HepG2 (cell line): ENCODE data around the gene ADPRS. TPM values are rescaled to one million over a fixed set of nuclear protein-coding genes. Genes with fewer than 3 reads are reported as not detected.

Source experiments
- ATAC-seq: fragments of 200-7000 bp; cut with Tn5 transposase; 3 replicates; pipeline ENCODE4 v1.9.1; 2020; ENCODE audit warnings: mild to moderate bottlenecking, moderate library complexity
- BruUV-seq: library from RNA; stranded (reverse); fragments of 400-500 nt; replicated peaks from 2 replicates; lab custom pipeline; 2021; lab: Mats Ljungman, UMichigan
- CTCF ChIA-PET: fragments of 300-600 bp; formaldehyde crosslinking; extraction: SDS; loops from one replicate; lab custom pipeline; 2021; ENCODE audit warnings: low total read pairs, inconsistent platforms, low intra/inter-chr PET ratio; lab: Yijun Ruan, JAX
- POLR2A ChIA-PET: fragments of 350-600 bp; sonication (Branson Sonifier 250); formaldehyde crosslinking; loops from one replicate; lab custom pipeline; 2020; ENCODE audit warnings: antibody characterized with exemption, inconsistent platforms; lab: Yijun Ruan, JAX
- DNase-seq: peaks from one replicate; pipeline ENCODE4 v3.0.0-alpha.2; 2015; ENCODE audit warnings: low spot score
- FAIRE-seq: peaks from 3 replicates; lab custom pipeline; 2011; peaks lifted over from hg19 to GRCh38; lab: Jason Lieb, UNC
- H2AFZ ChIP-seq: one replicate; pipeline ENCODE4 v1.6.1; 2011; ENCODE audit warnings: low read length, inconsistent platforms
- H3K27ac ChIP-seq: fragments of 300-600 bp; 3 replicates; pipeline ENCODE4 v1.8.0; 2011; ENCODE audit warnings: mixed run types, mild to moderate bottlenecking, mixed read lengths, low read length, inconsistent platforms; ENCODE audit not compliant: insufficient read depth; ENCODE audit errors: extremely low read length
- H3K27me3 ChIP-seq, 2 experiments: fragments of 200-600 bp in 1 of 2; 2 replicates in 1 of 2; 3 replicates in 1 of 2; pipeline versions ENCODE4 v1.6.0 to v1.8.0; 2011; ENCODE audit warnings: low read length in 2 of 2, mild to moderate bottlenecking in 2 of 2, moderate library complexity in 2 of 2, inconsistent platforms in 1 of 2; ENCODE audit not compliant: insufficient read depth in 2 of 2, control insufficient read depth in 1 of 2
- H3K36me3 ChIP-seq, 2 experiments: fragments of 200-600 bp in 1 of 2; replicated peaks in 1 of 2; 2 replicates in 1 of 2; 3 replicates in 1 of 2; pipeline versions ENCODE4 v1.5.1 to v1.8.0; 2011; ENCODE audit warnings: low read length in 2 of 2, inconsistent platforms in 1 of 2; ENCODE audit not compliant: insufficient read depth in 2 of 2, control insufficient read depth in 1 of 2
- H3K4me1 ChIP-seq: 2 replicates; pipeline ENCODE4 v1.5.1; 2012; ENCODE audit warnings: low read length, inconsistent platforms; ENCODE audit not compliant: insufficient read depth
- H3K4me2 ChIP-seq: 2 replicates; pipeline ENCODE4 v1.6.0; 2011; ENCODE audit warnings: low read depth, low read length, inconsistent platforms
- H3K4me3 ChIP-seq, 3 experiments: fragments of 200-600 bp in 1 of 3; sonication (generic), shearing (Covaris generic) in 1 of 3; replicated peaks in 1 of 3; 2 replicates each; pipeline ENCODE4 v1.5.1; 2011 to 2016; ENCODE audit warnings: low read length in 3 of 3, inconsistent platforms in 2 of 3, low read depth in 2 of 3, mild to moderate bottlenecking in 2 of 3, control low read depth in 1 of 3, mixed read lengths in 1 of 3; ENCODE audit not compliant: insufficient read depth in 1 of 3
- H3K79me2 ChIP-seq: one replicate; pipeline ENCODE4 v1.6.1; 2011; ENCODE audit warnings: low read length, inconsistent platforms; ENCODE audit not compliant: insufficient read depth
- H3K9ac ChIP-seq: 2 replicates; pipeline ENCODE4 v1.6.0; 2011; ENCODE audit warnings: mild to moderate bottlenecking, low read depth, low read length, inconsistent platforms; ENCODE audit not compliant: insufficient read depth
- H3K9me3 ChIP-seq: 2 replicates; pipeline ENCODE4 v1.5.1; 2012; ENCODE audit warnings: mild to moderate bottlenecking, low read length
- H4K20me1 ChIP-seq: 2 replicates; pipeline ENCODE4 v1.6.0; 2011; ENCODE audit warnings: inconsistent platforms, mild to moderate bottlenecking, low read length, moderate library complexity; ENCODE audit not compliant: insufficient read depth
- CBX1 ChIP-seq: IDR thresholded peaks from one replicate; pipeline ENCODE4 v1.6.1; 2016; ENCODE audit warnings: antibody characterized with exemption, low read depth
- SUZ12 ChIP-seq: fragments of 150-350 bp; IDR thresholded peaks from 2 replicates; pipeline ENCODE4 v1.6.1; 2014; ENCODE audit warnings: low read depth, low read length
- ZNF326 ChIP-seq: sonication (generic); formaldehyde crosslinking; IDR thresholded peaks from 2 replicates; pipeline ENCODE4 v1.4.0; 2020; ENCODE audit warnings: missing genetic modification reagents, borderline replicate concordance
- ZNF430 ChIP-seq: sonication (generic); formaldehyde crosslinking; IDR thresholded peaks from 2 replicates; pipeline ENCODE4 v1.9.0; 2021; ENCODE audit warnings: mild to moderate bottlenecking, missing genetic modification reagents
- WGBS: methylation state at CpG from one replicate; pipeline ENCODE4 v1.1.6; 2017; ENCODE audit warnings: low lambda C conversion rate; 5-methylcytosine and 5-hydroxymethylcytosine counted together
- in situ Hi-C: cut with HindIII; loops from 2 replicates; pipeline ENCODE4 v1.10.0; 2017; ENCODE audit warnings: low pct_unique_long_range_greater_than_20kb; ENCODE audit not compliant: extremely low pct_ligation_motif_present
- intact Hi-C: fragments of 100-400 bp; cut with micrococcal nuclease; formaldehyde crosslinking; loops from one replicate; pipeline ENCODE4 v1.10.0; 2022; ENCODE audit not compliant: unreplicated experiment
- polyA plus RNA-seq, 8 experiments: library from polyadenylated mRNA; depleted of rRNA in 3 of 8; stranded (reverse) in 7 of 8; unstranded in 1 of 8; fragments of >200 nt; fragmentation: Illumina TruSeq in 4 of 8; extraction: Trizol in 4 of 8; gene quantifications; 2 replicates each; pipeline versions ENCODE4 v1.2.1 to v1.2.3, GENCODE V29; 2011 to 2016; ENCODE audit warnings: low read depth in 4 of 8, missing spikeins in 1 of 8, mixed read lengths in 1 of 8; ENCODE audit not compliant: insufficient read depth in 1 of 8
- total RNA-seq, 5 experiments: library from RNA; depleted of rRNA; stranded (reverse); fragments of >200 nt; fragmentation: Illumina TruSeq; extraction: Trizol; gene quantifications; 2 replicates each; pipeline ENCODE4 v1.2.3, GENCODE V29; 2016; ENCODE audit warnings: low read depth in 1 of 5
- TF ChIP-seq, protein P1 (sequence below): sonication (generic); formaldehyde crosslinking; conservative IDR thresholded peaks from 2 replicates; pipeline ENCODE4 v1.4.0; 2020; ENCODE audit warnings: missing genetic modification reagents

The ADPRS gene
- total and polyA plus RNA-seq, 2 of the 13 experiments (the other 11 are each of a cell fraction or from before 2014, with no cell fraction given) = 30.6 to 36.4 TPM

DNA sequence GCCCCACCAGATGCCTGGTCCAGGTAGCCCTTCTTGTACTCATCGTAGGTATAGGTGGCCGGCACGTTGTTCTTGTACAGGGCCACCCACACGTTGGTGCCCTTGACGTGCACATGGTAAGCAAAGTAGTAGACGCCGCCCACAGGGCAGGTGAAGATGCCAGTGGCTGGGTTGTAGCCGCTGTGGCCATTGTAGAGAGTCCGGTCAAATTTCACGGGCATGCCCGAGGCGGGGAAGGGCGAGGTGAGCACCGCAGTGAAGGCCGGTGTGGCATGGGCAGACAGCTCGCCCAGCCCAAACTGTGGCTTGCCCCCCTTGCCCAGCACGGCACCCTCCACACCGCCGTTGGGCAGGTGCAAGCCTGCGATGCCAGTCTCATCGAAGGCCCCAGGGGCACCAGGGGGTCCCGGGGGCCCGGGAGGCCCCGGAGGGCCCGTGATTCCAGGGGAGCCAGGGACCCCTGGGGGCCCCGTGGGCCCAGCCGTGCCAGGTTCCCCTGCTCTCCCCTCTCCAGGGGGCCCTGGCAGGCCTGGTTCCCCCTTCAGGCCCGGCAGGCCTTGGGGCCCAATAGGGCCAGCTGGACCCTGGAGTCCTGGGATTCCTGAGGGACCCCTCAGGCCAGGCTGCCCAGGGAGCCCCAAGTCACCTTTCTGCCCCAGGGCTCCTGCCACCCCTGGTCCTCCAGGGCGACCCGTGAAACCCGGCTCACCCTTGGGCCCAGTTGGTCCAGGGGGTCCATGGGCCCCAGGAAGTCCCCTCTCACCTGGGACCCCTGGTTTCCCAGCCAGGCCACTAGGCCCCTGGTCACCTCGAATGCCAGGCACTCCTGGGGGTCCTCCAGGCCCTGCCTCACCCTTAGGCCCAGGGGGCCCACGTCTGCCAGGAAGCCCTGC is 9.2 kb downstream of the ADPRS start:
- Histone ChIP-seq H3K4me3 (no peak overlapping the region), H3K79me2 (no peaks in the 10 kb centered on the region), H3K36me3 (peaks cover 20 to 30% of the 10 kb centered on the region in 2 experiments), H3K4me1 (peaks cover 29% of the 10 kb centered on the region; the same call in 1 of the 2 replicates), H3K27me3 (no peaks in the 10 kb centered on the region), H3K27ac (no peak overlapping the region), H3K4me2 (no peak overlapping the region), H4K20me1 (0 out of 2 replicates have a peak, but pooled peaks cover under 1% of the 10 kb centered on the region), H3K9me3 (no peaks in the 10 kb centered on the region), H3K9ac (no peak overlapping the region), H2AFZ (no peak overlapping the region)
- BruUV-seq = no TSS peak
- WGBS = 94% methylated on average over 7 of the region's 33 CpGs
- ATAC-seq (no peak), DNase-seq (no peak), FAIRE-seq (no peak)
- POLR2A ChIA-PET = interaction anchor here (1.2 to 2.6 kb wide), 2 partner anchors 20 to 52 kb away, joined by 5 to 7 read pairs; partner anchors contain the start of gene TRAPPC3
- intact Hi-C loops (loop anchor here (5.0 kb wide), 1 partner anchor 189 kb away; no protein-coding TSS in a partner anchor), in situ Hi-C loops (loop anchor here (5.0 kb wide), 1 partner anchor 34 kb away; no protein-coding TSS in a partner anchor)
- CTCF ChIA-PET = interaction anchor here (5.0 kb wide), 1 partner anchor 36 kb away, joined by 104 read pairs; no protein-coding TSS in a partner anchor
- no peak for TF ChIP-seq ZNF430 (CRISPR knock-in tag)
- no peak for TF ChIP-seq CBX1
- TF ChIP-seq, protein P1, sequence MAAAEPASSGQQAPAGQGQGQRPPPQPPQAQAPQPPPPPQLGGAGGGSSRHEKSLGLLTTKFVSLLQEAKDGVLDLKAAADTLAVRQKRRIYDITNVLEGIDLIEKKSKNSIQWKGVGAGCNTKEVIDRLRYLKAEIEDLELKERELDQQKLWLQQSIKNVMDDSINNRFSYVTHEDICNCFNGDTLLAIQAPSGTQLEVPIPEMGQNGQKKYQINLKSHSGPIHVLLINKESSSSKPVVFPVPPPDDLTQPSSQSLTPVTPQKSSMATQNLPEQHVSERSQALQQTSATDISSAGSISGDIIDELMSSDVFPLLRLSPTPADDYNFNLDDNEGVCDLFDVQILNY (CRISPR knock-in tag) = no peak
- TF ChIP-seq SUZ12 = no peak
- TF ChIP-seq ZNF326 (CRISPR knock-in tag) = no peak
